Activated CD8-positive, alpha-beta T cell treated with anti-CD3 and anti-CD28 coated beads for 36 hours (primary cell): ENCODE data around the gene KLHL4. TPM values are rescaled to one million over a fixed set of nuclear protein-coding genes. Genes with fewer than 3 reads are reported as not detected.
"Not testable (repeated sequence)": the region's sequence is repeated elsewhere in the genome, so short reads cannot be mapped to it uniquely, and the experiment has no call there.

Experiments
- ATAC-seq: fragments of 200-7000 bp; cut with Tn5 transposase; one replicate; pipeline ENCODE4 v1.10.0; 2021; ENCODE audit warnings: mild to moderate bottlenecking, moderate library complexity
- CTCF ChIA-PET: fragments of 350-600 bp; sonication (Branson Sonifier 250); formaldehyde crosslinking; loops from one replicate; lab custom pipeline; 2021; ENCODE audit warnings: antibody characterized with exemption; lab: Charles Lee
- POLR2A ChIA-PET: fragments of 350-600 bp; sonication (Branson Sonifier 250); formaldehyde crosslinking; loops from one replicate; lab custom pipeline; 2021; ENCODE audit warnings: antibody characterized with exemption; lab: Charles Lee
- DNase-seq: peaks from one replicate; pipeline ENCODE4 v3.0.0-alpha.2; 2020
- H3K27ac Mint-ChIP-seq: one replicate; pipeline ENCODE4 v1.8.0; 2021; ENCODE audit warnings: mild to moderate bottlenecking, mixed read lengths
- H3K27me3 Mint-ChIP-seq: one replicate; pipeline ENCODE4 v1.8.0; 2021; ENCODE audit warnings: mixed read lengths
- H3K36me3 Mint-ChIP-seq: one replicate; pipeline ENCODE4 v1.8.0; 2021; ENCODE audit warnings: low read depth, mixed read lengths
- H3K4me1 Mint-ChIP-seq: one replicate; pipeline ENCODE4 v1.8.0; 2021; ENCODE audit warnings: low read depth, mixed read lengths
- H3K4me3 Mint-ChIP-seq: one replicate; pipeline ENCODE4 v1.8.0; 2021; ENCODE audit warnings: mild to moderate bottlenecking, moderate library complexity, mixed read lengths
- H3K9me3 Mint-ChIP-seq: one replicate; pipeline ENCODE4 v1.8.0; 2021; ENCODE audit warnings: mixed read lengths
- CTCF ChIP-seq: fragments of 200-600 bp; IDR thresholded peaks from one replicate; pipeline ENCODE4 v1.8.0; 2022; ENCODE audit warnings: antibody characterized with exemption, mild to moderate bottlenecking
- intact Hi-C: fragments of 100-400 bp; cut with micrococcal nuclease; formaldehyde crosslinking; loops from one replicate; pipeline ENCODE4 v1.10.0; 2022
- total RNA-seq, 2 experiments: library from RNA; stranded (reverse); gene quantifications; one replicate each; pipeline ENCODE4 v1.2.3, GENCODE V29; 2021

The KLHL4 gene
- total RNA-seq, 2 experiments from 2014 or later = not detected

- no peaks in the 10 kb centered on the region for H3K36me3 Mint-ChIP-seq
- no peak overlapping the region for H3K27ac Mint-ChIP-seq
- CTCF ChIA-PET = no interaction called here
These were observed 162.2 kb downstream of the KLHL4 start for GRCh38 chrX:87679849-87680248.

GRCh38 chrX:87687703-87688102, 170.1 kb downstream of the KLHL4 start:
- POLR2A ChIA-PET = no interaction called here
- H3K27me3 Mint-ChIP-seq = no peaks in the 10 kb centered on the region
- no peaks in the 10 kb centered on the region for H3K4me1 Mint-ChIP-seq
- no peaks in the 10 kb centered on the region for H3K36me3 Mint-ChIP-seq
- no peak for TF ChIP-seq CTCF
- DNase-seq (no peak), ATAC-seq (no peak)
- CTCF ChIA-PET = no interaction called here
- peaks cover 4% of the 10 kb centered on the region for H3K9me3 Mint-ChIP-seq
- H3K27ac Mint-ChIP-seq = no peak overlapping the region
- no peak overlapping the region for H3K4me3 Mint-ChIP-seq
- intact Hi-C loops = no loop called here

More at GRCh38 chrX:87679849-87680248, 162.2 kb downstream of the KLHL4 start:
- no peak for DNase-seq
- TF ChIP-seq CTCF = no peak
- Mint-ChIP-seq H3K9me3 (no peaks in the 10 kb centered on the region), H3K4me1 (no peaks in the 10 kb centered on the region), H3K4me3 (no peak overlapping the region), H3K27me3 (no peaks in the 10 kb centered on the region)
- intact Hi-C loops = no loop called here
- POLR2A ChIA-PET = no interaction called here
- ATAC-seq = no peak

- H3K27me3 Mint-ChIP-seq, ATAC-seq, H3K36me3 Mint-ChIP-seq, H3K4me1 Mint-ChIP-seq, POLR2A ChIA-PET, intact Hi-C loops, H3K9me3 Mint-ChIP-seq, DNase-seq, H3K27ac Mint-ChIP-seq, CTCF ChIA-PET, H3K4me3 Mint-ChIP-seq: not testable (repeated sequence)
These were observed 170.6 kb downstream of the KLHL4 start for GRCh38 chrX:87688113-87688748.

- H3K9me3 Mint-ChIP-seq, intact Hi-C loops, H3K4me3 Mint-ChIP-seq, H3K4me1 Mint-ChIP-seq, H3K36me3 Mint-ChIP-seq, CTCF ChIA-PET, ATAC-seq, H3K27ac Mint-ChIP-seq, POLR2A ChIA-PET, DNase-seq, H3K27me3 Mint-ChIP-seq: not testable (repeated sequence)
These were observed 171.6 kb downstream of the KLHL4 start for GRCh38 chrX:87689218-87689617.

DNA sequence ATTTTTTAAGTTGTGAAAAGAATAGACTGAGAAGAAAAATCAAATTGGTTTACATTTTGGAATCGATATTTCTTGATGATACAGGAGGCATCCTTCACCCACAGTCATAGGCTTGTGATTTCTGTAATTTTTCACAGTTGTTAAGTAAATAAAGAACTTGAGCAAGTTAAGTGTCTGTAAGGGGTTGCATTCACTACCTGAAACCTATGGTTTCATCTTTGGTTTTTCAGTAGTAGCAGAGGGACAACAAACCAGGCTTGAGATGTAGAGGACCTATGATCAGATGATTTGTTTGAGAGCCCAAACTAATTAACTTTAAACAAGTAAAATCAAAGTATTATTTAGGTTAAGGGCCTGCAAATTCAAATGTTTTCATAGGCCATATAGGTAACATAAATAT, 175.6 kb downstream of the KLHL4 start:
- no peak for DNase-seq
- Mint-ChIP-seq H3K4me1 (no peaks in the 10 kb centered on the region), H3K36me3 (no peaks in the 10 kb centered on the region), H3K4me3 (no peak overlapping the region), H3K27ac (no peak overlapping the region), H3K9me3 (peaks cover 4% of the 10 kb centered on the region), H3K27me3 (no peaks in the 10 kb centered on the region)
- ChIA-PET POLR2A (no interaction called here), CTCF (no interaction called here)
- ATAC-seq = no peak
- TF ChIP-seq CTCF = no peak
- intact Hi-C loops = no loop called here

- ATAC-seq = no peak
- Mint-ChIP-seq H3K4me3 (no peak overlapping the region), H3K9me3 (no peaks in the 10 kb centered on the region)
These were observed 179.8 kb downstream of the KLHL4 start for GRCh38 chrX:87697409-87697808.

More at GRCh38 chrX:87697409-87697808, 179.8 kb downstream of the KLHL4 start:
- CTCF ChIA-PET = no interaction called here
- Mint-ChIP-seq H3K27me3 (no peaks in the 10 kb centered on the region), H3K4me1 (no peaks in the 10 kb centered on the region), H3K36me3 (no peaks in the 10 kb centered on the region), H3K27ac (no peak overlapping the region)
- POLR2A ChIA-PET = no interaction called here
- no peak for TF ChIP-seq CTCF
- intact Hi-C loops = no loop called here
- no peak for DNase-seq
